GM12878 (cell line): ENCODE measurements around the gene TGM6. TPM values are rescaled to one million over a fixed set of nuclear protein-coding genes. Genes with fewer than 3 reads are reported as not detected.
A peak's percentile ranks its signal among the peaks of the same experiment; 100 is the strongest.

Experiments
- ATF7 ChIP-seq: fragments of 450-650 bp; IDR thresholded peaks from 2 replicates; pipeline ENCODE4 v1.6.1; 2016; ENCODE audit warnings: low read depth, mild to moderate bottlenecking
- BMI1 ChIP-seq: fragments of 450-650 bp; IDR thresholded peaks from 2 replicates; pipeline ENCODE4 v1.6.1; 2016; ENCODE audit warnings: mild to moderate bottlenecking, moderate library complexity, borderline replicate concordance
- BRCA1 ChIP-seq: IDR thresholded peaks from 2 replicates; pipeline ENCODE4 v1.6.1; 2011; ENCODE audit warnings: low read depth, low read length, improper control_type of control experiment
- FOXK2 ChIP-seq: fragments of 450-650 bp; IDR thresholded peaks from 2 replicates; pipeline ENCODE4 v1.6.1; 2017; ENCODE audit warnings: mild to moderate bottlenecking, moderate library complexity
- HDAC2 ChIP-seq: fragments of 200-600 bp; sonication (generic); IDR thresholded peaks from 2 replicates; pipeline ENCODE4 v1.6.1; 2017
- IRF5 ChIP-seq: fragments of 450-650 bp; IDR thresholded peaks from 2 replicates; pipeline ENCODE4 v1.6.1; 2017; ENCODE audit warnings: borderline replicate concordance
- JUND ChIP-seq: IDR thresholded peaks from 2 replicates; pipeline ENCODE4 v1.6.1; 2012; ENCODE audit warnings: low read depth, mild to moderate bottlenecking, low read length, improper control_type of control experiment, moderate library complexity
- KLF5 ChIP-seq: fragments of 450-650 bp; IDR thresholded peaks from 2 replicates; pipeline ENCODE4 v1.6.1; 2014; ENCODE audit warnings: mild to moderate bottlenecking; ENCODE audit not compliant: partially characterized antibody
- MEF2A ChIP-seq: IDR thresholded peaks from 2 replicates; pipeline ENCODE4 v1.6.1; 2011; ENCODE audit warnings: low read depth, mild to moderate bottlenecking, low read length, moderate library complexity; ENCODE audit not compliant: insufficient read depth
- NFIC ChIP-seq: IDR thresholded peaks from 2 replicates; pipeline ENCODE4 v1.6.1; 2012; ENCODE audit warnings: low read depth, mild to moderate bottlenecking, inconsistent platforms, low read length, moderate library complexity
- NR2C1 ChIP-seq: fragments of 450-650 bp; IDR thresholded peaks from 2 replicates; pipeline ENCODE4 v1.6.1; 2017; ENCODE audit warnings: antibody characterized with exemption, mild to moderate bottlenecking, moderate library complexity
- PAX5 ChIP-seq: IDR thresholded peaks from 2 replicates; pipeline ENCODE4 v1.6.1; 2011; ENCODE audit warnings: low read depth, low read length, borderline replicate concordance
- POLR2A ChIP-seq: IDR thresholded peaks from 2 replicates; pipeline ENCODE4 v1.6.1; 2011; ENCODE audit warnings: low read depth, mild to moderate bottlenecking, low read length
- RAD21 ChIP-seq: IDR thresholded peaks from 2 replicates; pipeline ENCODE4 v1.6.1; 2011; ENCODE audit warnings: mild to moderate bottlenecking, low read depth, low read length, moderate library complexity; ENCODE audit not compliant: insufficient read depth
- RBBP5 ChIP-seq: fragments of 200-600 bp; sonication (generic); conservative IDR thresholded peaks from 2 replicates; pipeline ENCODE4 v1.6.1; 2016
- RELB ChIP-seq: fragments of 450-650 bp; IDR thresholded peaks from 2 replicates; pipeline ENCODE4 v1.6.1; 2017; ENCODE audit warnings: low read depth, mild to moderate bottlenecking, moderate library complexity
- RUNX3 ChIP-seq: IDR thresholded peaks from 2 replicates; pipeline ENCODE4 v1.6.1; 2012; ENCODE audit warnings: low read length, inconsistent platforms
- STAT3 ChIP-seq: IDR thresholded peaks from 2 replicates; pipeline ENCODE4 v1.6.1; 2011; ENCODE audit warnings: low read depth, low read length, improper control_type of control experiment
- TCF12 ChIP-seq: IDR thresholded peaks from 2 replicates; pipeline ENCODE4 v1.6.1; 2011; ENCODE audit warnings: low read depth, mild to moderate bottlenecking, low read length
- USF1 ChIP-seq: IDR thresholded peaks from 2 replicates; pipeline ENCODE4 v1.6.1; 2011; ENCODE audit warnings: borderline replicate concordance, low read depth, mild to moderate bottlenecking, moderate library complexity, mixed read lengths, low read length; ENCODE audit not compliant: insufficient read depth; ENCODE audit errors: extremely low read length
- ZBED1 ChIP-seq: IDR thresholded peaks from 2 replicates; pipeline ENCODE4 v1.6.1; 2016; ENCODE audit warnings: borderline replicate concordance
- ZNF207 ChIP-seq: fragments of 450-650 bp; IDR thresholded peaks from 2 replicates; pipeline ENCODE4 v1.6.1; 2014; ENCODE audit warnings: antibody characterized with exemption, mild to moderate bottlenecking, borderline replicate concordance
- ZNF274 ChIP-seq: IDR thresholded peaks from one replicate; pipeline ENCODE4 v1.8.0; 2011; ENCODE audit not compliant: insufficient read length, insufficient read depth
- ZNF592 ChIP-seq: fragments of 450-650 bp; IDR thresholded peaks from 2 replicates; pipeline ENCODE4 v1.6.1; 2017; ENCODE audit warnings: mild to moderate bottlenecking, moderate library complexity
- polyA plus RNA-seq, 11 experiments: library from polyadenylated mRNA; depleted of rRNA in 4 of 11; unstranded in 6 of 11; stranded (reverse) in 5 of 11; fragments of >200 nt; fragmentation: Nextera tagmentation in 4 of 11; fragmentation: Illumina TruSeq in 1 of 11; extraction: Ambion mirVana in 4 of 11; extraction: Trizol in 1 of 11; gene quantifications; 1 replicate in 1 of 11; 2 replicates in 10 of 11; pipeline versions ENCODE4 v1.2.1 to v1.2.3, GENCODE V29; 2011 to 2016; ENCODE audit warnings: inconsistent platforms in 2 of 11, missing spikeins in 2 of 11, low read depth in 1 of 11
- total RNA-seq, 4 experiments: library from RNA; depleted of rRNA in 3 of 4; stranded (reverse); fragments of >200 nt in 3 of 4; fragmentation: Illumina TruSeq in 1 of 4; extraction: Trizol in 1 of 4; gene quantifications; 2 replicates each; pipeline versions ENCODE4 v1.2.1 to v1.2.3, GENCODE V29; 2013 to 2021

The TGM6 gene
- total and polyA plus RNA-seq, 10 of the 15 experiments (the other 5 are each of a cell fraction or from before 2014, with no cell fraction given): not detected

GRCh38 chr20:2470423-2471193, 89.9 kb downstream of the TGM6 start, which contains the start of gene SNRPB (continued):
- TF ChIP-seq PAX5 (0 out of 2 replicates have a peak, but pooled peaks have one; percentile 21), ZNF274 (no peak), RAD21 (no peak), ZNF592 (no peak), IRF5 (no peak), NFIC (no peak), POLR2A (peak; percentile 95), JUND (no peak), USF1 (no peak), MEF2A (0 out of 2 replicates have a peak, but pooled peaks have one; percentile 56), BMI1 (no peak), HDAC2 (no peak), NR2C1 (peak; percentile 59; the same call in 1 of the 2 replicates), RUNX3 (peak; percentile 94), ATF7 (peak; percentile 71), TCF12 (peak; percentile 54; the same call in 1 of the 2 replicates), BRCA1 (no peak), FOXK2 (peak; percentile 48), ZNF207 (peak; percentile 98; the same call in 1 of the 2 replicates), KLF5 (peak; percentile 85), RBBP5 (no peak; the same call in 1 of the 2 replicates), STAT3 (no peak), RELB (peak; percentile 82), ZBED1 (peak; percentile 54; the same call in 1 of the 2 replicates)
